Loucy (cell line): ENCODE measurements around the gene FABP7.
"Not testable (repeated sequence)": the region's sequence is repeated elsewhere in the genome, so short reads cannot be mapped to it uniquely, and the experiment has no call there.

Source experiments
- CTCF ChIP-seq: fragments of 200-600 bp; sonication (generic); conservative IDR thresholded peaks from 2 replicates; pipeline ENCODE4 v1.5.1; 2014; ENCODE audit warnings: mild to moderate bottlenecking, antibody characterized with exemption, low read length
- EZH2phosphoT487 ChIP-seq: fragments of 200-600 bp; IDR thresholded peaks from 2 replicates; pipeline ENCODE4 v1.6.1; 2018; ENCODE audit warnings: antibody characterized with exemption, mild to moderate bottlenecking, moderate library complexity, borderline replicate concordance

GRCh38 chr6:122748945-122749344 lies 30.6 kb upstream of the FABP7 start:
- not testable (repeated sequence) for TF ChIP-seq CTCF, EZH2phosphoT487
